ENCODE results near the gene NAMPT. TPM values are rescaled to one million over a fixed set of nuclear protein-coding genes. Genes with fewer than 3 reads are reported as not detected.

The NAMPT gene
- total RNA-seq, 1 experiment from 2014 or later = 392 TPM

DNA sequence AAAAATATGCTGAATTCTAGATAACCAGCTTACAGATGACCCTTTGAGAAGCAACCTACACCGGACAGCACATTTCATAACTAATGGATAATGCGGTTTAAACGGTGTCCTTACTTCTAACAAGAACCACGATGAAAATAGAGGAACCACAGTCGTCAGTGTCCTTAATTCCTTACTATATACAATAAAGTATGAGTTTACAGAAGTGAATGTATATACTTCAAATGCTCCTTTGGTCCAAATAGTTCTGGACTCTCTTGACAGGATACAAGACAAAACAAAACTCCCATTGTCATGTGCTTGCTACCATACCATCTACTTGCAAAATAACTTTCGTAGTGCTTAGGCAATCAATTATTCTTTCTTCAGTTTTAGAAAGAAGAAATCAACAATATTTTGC lies 2.4 kb downstream of the NAMPT start:
- H3K4me3 Mint-ChIP-seq (ENCODE audit: unreplicated experiment) = peak overlapping the region; percentile 100
- TF ChIP-seq, protein P1, sequence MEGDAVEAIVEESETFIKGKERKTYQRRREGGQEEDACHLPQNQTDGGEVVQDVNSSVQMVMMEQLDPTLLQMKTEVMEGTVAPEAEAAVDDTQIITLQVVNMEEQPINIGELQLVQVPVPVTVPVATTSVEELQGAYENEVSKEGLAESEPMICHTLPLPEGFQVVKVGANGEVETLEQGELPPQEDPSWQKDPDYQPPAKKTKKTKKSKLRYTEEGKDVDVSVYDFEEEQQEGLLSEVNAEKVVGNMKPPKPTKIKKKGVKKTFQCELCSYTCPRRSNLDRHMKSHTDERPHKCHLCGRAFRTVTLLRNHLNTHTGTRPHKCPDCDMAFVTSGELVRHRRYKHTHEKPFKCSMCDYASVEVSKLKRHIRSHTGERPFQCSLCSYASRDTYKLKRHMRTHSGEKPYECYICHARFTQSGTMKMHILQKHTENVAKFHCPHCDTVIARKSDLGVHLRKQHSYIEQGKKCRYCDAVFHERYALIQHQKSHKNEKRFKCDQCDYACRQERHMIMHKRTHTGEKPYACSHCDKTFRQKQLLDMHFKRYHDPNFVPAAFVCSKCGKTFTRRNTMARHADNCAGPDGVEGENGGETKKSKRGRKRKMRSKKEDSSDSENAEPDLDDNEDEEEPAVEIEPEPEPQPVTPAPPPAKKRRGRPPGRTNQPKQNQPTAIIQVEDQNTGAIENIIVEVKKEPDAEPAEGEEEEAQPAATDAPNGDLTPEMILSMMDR (IDR thresholded peaks at IDR 0.05; ENCODE audit: unreplicated experiment) = no peak
- peaks cover 33% of the 10 kb centered on the region for H3K4me1 Mint-ChIP-seq (ENCODE audit: insufficient read depth, unreplicated experiment)
- H3K27ac Mint-ChIP-seq (ENCODE audit: low read depth, unreplicated experiment) = peak overlapping the region; percentile 98
- peaks cover 53% of the 10 kb centered on the region for H3K36me3 Mint-ChIP-seq (ENCODE audit: insufficient read depth, unreplicated experiment)
- ChIA-PET CTCF (interaction anchor here (1.2 to 2.2 kb wide), 5 partner anchors 12 to 182 kb away, joined by 3 to 13 read pairs (median 7); no protein-coding TSS in a partner anchor), POLR2A (interaction anchor here (0.6 to 3.2 kb wide), 16 partner anchors 9 to 317 kb away, joined by 3 to 27 read pairs (median 4); partner anchors contain the start of gene SYPL1)
- no peaks in the 10 kb centered on the region for H3K9me3 Mint-ChIP-seq (ENCODE audit: unreplicated experiment)
- no TSS peak for BruUV-seq (replicated peaks)
- H3K27me3 Mint-ChIP-seq (ENCODE audit: insufficient read depth, unreplicated experiment) = no peaks in the 10 kb centered on the region
- DNase-seq (ENCODE audit: unreplicated experiment) = no peak
- intact Hi-C loops (cut with micrococcal nuclease) = loop anchor here (2.0 to 5.0 kb wide), 4 partner anchors 85 to 455 kb away; no protein-coding TSS in a partner anchor

DNA sequence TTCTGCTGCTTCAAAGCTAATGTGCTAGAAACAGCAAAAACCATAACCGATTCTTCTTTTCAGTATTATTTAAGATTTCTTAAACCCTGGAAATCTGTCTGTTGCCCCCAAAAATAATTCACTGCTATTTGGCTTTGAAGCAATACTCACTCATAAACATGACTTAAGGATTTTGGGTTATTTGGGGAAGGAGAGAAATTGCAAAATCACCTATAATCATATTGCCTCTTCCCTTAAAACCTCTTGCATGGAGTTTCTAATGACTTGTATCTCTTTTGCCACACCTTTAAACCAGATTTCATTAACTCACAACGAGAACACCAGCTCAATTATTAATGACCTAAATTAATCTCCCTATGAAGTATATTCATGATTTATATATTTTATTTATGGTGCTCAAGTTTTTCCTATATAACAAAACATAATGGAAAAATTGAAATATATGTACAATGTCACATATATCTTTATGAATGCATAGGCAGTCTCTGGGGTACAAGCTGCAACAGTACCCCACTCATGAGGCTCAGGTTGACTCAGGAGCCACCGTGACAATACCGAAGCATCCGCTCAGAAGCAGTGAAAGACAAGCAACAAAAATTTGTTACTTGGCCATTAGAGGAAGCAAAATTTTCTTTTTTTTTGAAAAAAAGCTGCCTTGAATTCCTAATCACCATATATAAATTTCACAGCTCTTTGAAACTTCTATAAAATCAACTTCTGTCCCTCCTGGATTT lies 3.0 kb downstream of the NAMPT start:
- intact Hi-C loops (cut with micrococcal nuclease) = loop anchor here (2.0 to 5.0 kb wide), 4 partner anchors 86 to 456 kb away; no protein-coding TSS in a partner anchor
- DNase-seq (ENCODE audit: unreplicated experiment) = no peak
- TF ChIP-seq, protein P1 (IDR thresholded peaks at IDR 0.05; ENCODE audit: unreplicated experiment) = no peak
- Mint-ChIP-seq H3K4me1 (ENCODE audit: insufficient read depth, unreplicated experiment) (peaks cover 37% of the 10 kb centered on the region), H3K27ac (ENCODE audit: low read depth, unreplicated experiment) (peak overlapping the region; percentile 98), H3K27me3 (ENCODE audit: insufficient read depth, unreplicated experiment) (no peaks in the 10 kb centered on the region), H3K4me3 (ENCODE audit: unreplicated experiment) (peak overlapping the region; percentile 100), H3K36me3 (ENCODE audit: insufficient read depth, unreplicated experiment) (peaks cover 59% of the 10 kb centered on the region), H3K9me3 (ENCODE audit: unreplicated experiment) (no peaks in the 10 kb centered on the region)
- ChIA-PET POLR2A (interaction anchor here (0.6 to 3.2 kb wide), 22 partner anchors 9 to 887 kb away, joined by 3 to 27 read pairs (median 4); partner anchors contain the start of genes HBP1 and SYPL1), CTCF (interaction anchor here (1.0 to 2.2 kb wide), 6 partner anchors 12 to 183 kb away, joined by 3 to 13 read pairs (median 6); no protein-coding TSS in a partner anchor)
- BruUV-seq (replicated peaks) = no TSS peak

DNA sequence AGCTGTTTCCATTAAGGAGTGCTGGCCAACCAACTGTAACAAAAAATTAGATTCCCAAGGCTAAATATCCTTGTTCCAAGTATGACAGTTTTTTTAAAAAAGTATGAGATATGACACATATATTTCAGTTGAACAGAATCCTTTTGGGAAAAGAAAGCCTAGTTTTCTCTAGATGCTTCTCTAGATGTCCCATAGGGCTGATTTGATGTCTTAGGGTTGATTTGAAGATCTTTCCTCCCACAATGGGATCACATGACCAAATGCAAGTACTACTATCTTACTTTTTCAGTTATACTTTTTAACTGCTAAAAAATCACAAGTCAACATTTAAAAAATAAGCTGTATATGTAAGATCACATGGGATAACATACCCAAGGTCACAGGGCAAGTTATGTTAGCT lies 3.7 kb downstream of the NAMPT start:
- CTCF ChIA-PET = interaction anchor here (1.0 to 2.2 kb wide), 6 partner anchors 11 to 183 kb away, joined by 3 to 13 read pairs (median 6); no protein-coding TSS in a partner anchor
- Mint-ChIP-seq H3K27ac (ENCODE audit: low read depth, unreplicated experiment) (peak overlapping the region; percentile 98), H3K36me3 (ENCODE audit: insufficient read depth, unreplicated experiment) (peaks cover 65% of the 10 kb centered on the region), H3K27me3 (ENCODE audit: insufficient read depth, unreplicated experiment) (no peaks in the 10 kb centered on the region), H3K4me3 (ENCODE audit: unreplicated experiment) (peak overlapping the region; percentile 100), H3K9me3 (ENCODE audit: unreplicated experiment) (no peaks in the 10 kb centered on the region), H3K4me1 (ENCODE audit: insufficient read depth, unreplicated experiment) (peaks cover 35% of the 10 kb centered on the region)
- POLR2A ChIA-PET = interaction anchor here (0.6 to 3.2 kb wide), 18 partner anchors 8 to 887 kb away, joined by 3 to 27 read pairs (median 4); partner anchors contain the start of genes HBP1 and SYPL1
- TF ChIP-seq, protein P1 (IDR thresholded peaks at IDR 0.05; ENCODE audit: unreplicated experiment) = no peak
- intact Hi-C loops (cut with micrococcal nuclease) = loop anchor here (5.0 kb wide), 3 partner anchors 86 to 456 kb away; no protein-coding TSS in a partner anchor
- BruUV-seq (replicated peaks) = no TSS peak
- no peak for DNase-seq (ENCODE audit: unreplicated experiment)

Measured in MCF 10A (cell line).